ENCODE results near the gene RPL18A.
A peak's percentile ranks its signal among the peaks of the same experiment; 100 is the strongest.
"Not testable (repeated sequence)": the region's sequence is repeated elsewhere in the genome, so short reads cannot be mapped to it uniquely, and the experiment has no call there.

Gene RPL18A

DNA sequence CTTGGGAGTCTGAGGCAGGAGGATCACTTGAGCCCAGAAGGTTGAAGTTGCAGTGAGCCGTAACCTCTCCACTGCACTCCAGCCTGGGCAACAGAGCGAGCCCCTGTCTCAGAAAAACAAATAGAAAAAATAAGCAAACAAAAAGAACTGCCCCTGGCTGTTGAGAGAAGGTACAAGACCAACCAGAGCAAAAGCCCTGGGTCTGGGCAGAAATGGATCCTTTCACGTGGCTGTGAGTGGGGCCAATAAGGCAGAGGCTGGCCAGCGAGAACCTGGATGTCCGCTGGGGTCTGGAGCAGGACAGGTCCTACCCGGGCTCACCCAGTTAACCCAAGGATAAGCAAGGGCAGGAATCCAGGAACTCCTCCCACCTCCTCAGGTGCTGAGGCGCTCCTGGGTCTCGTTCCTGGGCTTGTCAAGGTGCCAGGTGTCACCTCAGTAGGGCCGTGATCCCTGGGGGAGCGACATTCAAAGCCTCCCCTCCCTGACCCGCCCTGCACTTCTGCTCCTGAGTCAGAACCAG, 7.3 kb downstream of the RPL18A start:
- DNase-seq, result no peak

DNA sequence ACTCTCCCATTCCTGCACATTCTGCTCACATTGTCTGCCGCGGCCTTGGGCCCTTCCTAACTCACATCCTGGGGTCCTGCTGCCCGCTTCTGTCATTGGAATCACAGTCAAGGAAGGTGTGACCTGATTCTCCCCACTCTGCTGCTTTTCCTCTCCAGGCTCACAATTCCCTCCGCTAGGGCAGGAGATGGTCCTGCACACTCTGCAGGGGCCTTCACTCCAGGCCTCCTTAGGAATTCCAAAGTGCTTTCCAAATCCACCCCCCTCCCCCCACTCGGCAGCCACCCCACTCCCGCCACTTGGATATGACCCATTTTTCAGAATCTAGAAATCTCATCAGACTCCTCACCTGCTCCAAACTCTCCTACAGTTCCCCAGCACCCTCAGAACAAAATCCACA, 9.0 kb downstream of the RPL18A start:
- no peak for DNase-seq

- DNase-seq, result peak in 1 of 2 experiments; percentile 56
These were observed 9.5 kb downstream of the RPL18A start for GRCh38 chr19:17869114-17869608.

DNA sequence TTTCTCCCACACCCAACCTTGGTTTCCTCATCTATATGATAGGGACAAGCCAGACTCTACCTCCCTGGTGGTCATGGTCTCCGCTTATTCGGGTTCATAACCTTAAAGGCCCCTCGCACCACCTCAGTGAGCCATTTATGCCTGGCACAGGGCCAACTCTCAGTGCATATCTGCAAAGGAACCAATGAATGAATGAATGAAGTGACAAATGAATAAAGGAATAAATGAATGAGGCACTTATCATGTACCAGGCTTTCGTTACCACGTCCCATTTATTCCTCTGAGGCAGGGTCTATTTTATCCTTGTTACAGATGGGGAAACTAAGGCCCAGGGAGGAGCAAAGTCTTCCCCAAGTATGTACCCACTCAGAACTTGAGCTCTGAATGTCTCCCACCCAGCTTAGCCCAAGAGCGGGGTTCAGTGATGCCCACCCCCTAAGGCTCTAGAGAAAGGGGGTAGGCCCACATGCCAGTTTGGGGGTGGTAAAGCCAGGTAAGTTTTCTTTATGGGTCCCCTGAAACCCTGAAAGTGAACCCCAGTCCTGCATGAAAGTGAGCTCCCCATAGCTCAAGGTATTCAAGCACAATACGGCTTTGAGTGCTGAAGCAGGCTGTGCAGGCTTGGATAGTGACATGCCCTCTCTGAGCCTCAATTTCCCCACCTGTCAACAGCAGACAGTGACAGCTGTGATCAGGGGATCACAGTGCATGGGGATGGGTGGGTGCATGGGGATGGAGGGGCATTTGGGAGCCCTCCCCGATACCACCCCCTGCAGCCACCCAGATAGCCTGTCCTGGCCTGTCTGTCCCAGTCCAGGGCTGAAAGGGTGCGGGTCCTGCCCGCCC, 11.5 kb downstream of the RPL18A start:
- DNase-seq, result no peak

DNA sequence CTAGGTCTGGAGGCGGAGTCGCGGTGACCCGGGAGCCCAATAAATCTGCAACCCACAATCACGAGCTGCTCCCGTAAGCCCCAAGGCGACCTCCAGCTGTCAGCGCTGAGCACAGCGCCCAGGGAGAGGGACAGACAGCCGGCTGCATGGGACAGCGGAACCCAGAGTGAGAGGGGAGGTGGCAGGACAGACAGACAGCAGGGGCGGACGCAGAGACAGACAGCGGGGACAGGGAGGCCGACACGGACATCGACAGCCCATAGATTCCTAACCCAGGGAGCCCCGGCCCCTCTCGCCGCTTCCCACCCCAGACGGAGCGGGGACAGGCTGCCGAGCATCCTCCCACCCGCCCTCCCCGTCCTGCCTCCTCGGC, 12.2 kb downstream of the RPL18A start, which contains the start of gene SLC5A5:
SLC5A5 (plus strand) TSS at position 68 of the 373 bp plus-strand sequence. CDS start 375 bp downstream, outside the sequence.
- no peak for DNase-seq

DNA sequence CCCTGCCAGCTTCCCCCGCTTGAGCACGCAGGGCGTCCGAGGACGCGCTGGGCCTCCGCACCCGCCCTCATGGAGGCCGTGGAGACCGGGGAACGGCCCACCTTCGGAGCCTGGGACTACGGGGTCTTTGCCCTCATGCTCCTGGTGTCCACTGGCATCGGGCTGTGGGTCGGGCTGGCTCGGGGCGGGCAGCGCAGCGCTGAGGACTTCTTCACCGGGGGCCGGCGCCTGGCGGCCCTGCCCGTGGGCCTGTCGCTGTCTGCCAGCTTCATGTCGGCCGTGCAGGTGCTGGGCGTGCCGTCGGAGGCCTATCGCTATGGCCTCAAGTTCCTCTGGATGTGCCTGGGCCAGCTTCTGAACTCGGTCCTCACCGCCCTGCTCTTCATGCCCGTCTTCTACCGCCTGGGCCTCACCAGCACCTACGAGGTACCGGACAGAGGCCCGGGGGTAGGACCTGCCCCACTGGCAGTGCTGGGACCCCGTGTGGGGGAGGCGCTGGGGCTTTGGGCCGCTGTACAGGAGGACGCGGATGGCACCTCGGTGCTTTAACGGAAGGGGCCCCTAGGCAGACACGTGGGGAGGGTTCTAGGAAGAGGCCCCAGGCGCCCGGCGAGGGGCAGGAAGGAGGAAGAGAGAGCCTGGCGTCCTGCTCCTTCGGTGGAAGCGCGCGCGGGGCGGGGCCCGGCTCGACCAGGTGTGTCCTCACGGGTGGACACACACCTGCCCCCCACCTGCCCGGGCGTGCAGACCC, 12.7 kb downstream of the RPL18A start:
- no peak for DNase-seq

- DNase-seq, result peak in 1 of 2 experiments; percentile 63
These were observed 14.4 kb downstream of the RPL18A start for GRCh38 chr19:17873786-17874757.

- no peak for DNase-seq
These were observed 15.0 kb downstream of the RPL18A start for GRCh38 chr19:17874758-17875135.

DNA sequence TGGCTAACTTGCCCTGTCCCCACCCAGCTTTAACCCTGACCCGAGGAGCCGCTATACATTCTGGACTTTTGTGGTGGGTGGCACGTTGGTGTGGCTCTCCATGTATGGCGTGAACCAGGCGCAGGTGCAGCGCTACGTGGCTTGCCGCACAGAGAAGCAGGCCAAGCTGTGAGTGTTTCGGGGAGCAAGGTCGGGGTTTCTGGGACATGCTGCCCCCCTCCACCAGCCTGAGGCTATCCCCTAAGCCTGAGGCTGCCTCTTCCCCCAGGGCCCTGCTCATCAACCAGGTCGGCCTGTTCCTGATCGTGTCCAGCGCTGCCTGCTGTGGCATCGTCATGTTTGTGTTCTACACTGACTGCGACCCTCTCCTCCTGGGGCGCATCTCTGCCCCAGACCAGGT, 18.0 kb downstream of the RPL18A start:
- DNase-seq, result no peak

DNA sequence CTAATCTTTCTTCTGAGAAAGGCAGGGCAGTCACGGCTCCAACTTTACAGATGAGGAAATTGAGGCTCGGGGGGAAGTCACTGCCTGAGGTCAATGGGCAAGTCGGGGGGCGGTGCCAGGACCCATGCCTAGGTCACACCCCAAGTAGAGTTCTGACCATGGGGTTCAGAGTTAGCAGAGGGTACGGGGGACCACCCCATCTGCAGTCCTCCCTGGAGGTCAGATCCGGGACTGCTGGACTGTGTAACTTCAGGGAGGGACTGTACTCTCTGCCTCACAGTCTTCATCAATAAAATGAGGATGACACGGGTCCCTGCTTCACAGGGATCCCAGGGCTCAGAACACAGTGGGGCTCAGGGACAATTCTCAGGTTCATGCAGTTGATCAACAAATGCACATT, 19.8 kb downstream of the RPL18A start:
- DNase-seq, result no peak

GRCh38 chr19:17881701-17882100, 22.0 kb downstream of the RPL18A start:
- no peak for DNase-seq

- DNase-seq, result no peak
These were observed 24.1 kb downstream of the RPL18A start for GRCh38 chr19:17883627-17884410.

GRCh38 chr19:17886515-17886914, 26.8 kb downstream of the RPL18A start:
- no peak for DNase-seq

- not testable (repeated sequence) for DNase-seq
These were observed 27.5 kb downstream of the RPL18A start for GRCh38 chr19:17887221-17887620.

DNA sequence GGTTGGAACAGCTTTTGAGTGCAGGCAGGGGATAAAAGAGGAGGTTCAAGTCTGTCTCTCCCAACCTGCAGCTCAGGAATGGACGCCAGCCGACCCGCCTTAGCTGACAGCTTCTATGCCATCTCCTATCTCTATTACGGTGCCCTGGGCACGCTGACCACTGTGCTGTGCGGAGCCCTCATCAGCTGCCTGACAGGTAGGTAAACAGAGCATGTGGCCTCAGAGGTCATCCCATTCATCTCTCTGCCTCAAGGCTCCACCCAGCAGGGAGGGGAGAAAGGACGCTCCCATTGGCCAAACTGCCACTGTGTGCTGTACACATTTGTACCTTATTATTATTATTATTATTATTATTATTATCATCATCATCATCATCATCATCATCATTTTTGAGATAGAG, 28.6 kb downstream of the RPL18A start:
- no peak for DNase-seq

GRCh38 chr19:17889609-17890214, 30.0 kb downstream of the RPL18A start:
- DNase-seq, result no peak

DNA sequence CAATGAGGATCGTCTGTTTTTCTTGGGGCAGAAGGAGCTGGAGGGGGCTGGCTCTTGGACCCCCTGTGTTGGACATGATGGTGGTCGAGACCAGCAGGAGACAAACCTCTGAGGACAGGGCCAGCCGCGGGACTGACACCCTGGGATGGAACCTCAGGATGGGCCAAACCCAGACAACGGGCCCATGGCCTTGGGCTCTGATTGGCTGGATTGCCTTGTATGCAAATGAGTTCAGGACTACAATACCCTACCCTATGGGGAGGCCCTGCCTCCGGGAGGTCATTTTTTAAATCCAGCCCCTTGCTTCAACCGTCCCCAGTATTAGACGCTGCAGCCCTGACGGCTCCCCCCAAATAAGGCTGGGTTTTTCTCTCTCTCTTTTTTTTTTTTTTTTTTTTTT, 34.1 kb downstream of the RPL18A start:
- no peak for DNase-seq

DNA sequence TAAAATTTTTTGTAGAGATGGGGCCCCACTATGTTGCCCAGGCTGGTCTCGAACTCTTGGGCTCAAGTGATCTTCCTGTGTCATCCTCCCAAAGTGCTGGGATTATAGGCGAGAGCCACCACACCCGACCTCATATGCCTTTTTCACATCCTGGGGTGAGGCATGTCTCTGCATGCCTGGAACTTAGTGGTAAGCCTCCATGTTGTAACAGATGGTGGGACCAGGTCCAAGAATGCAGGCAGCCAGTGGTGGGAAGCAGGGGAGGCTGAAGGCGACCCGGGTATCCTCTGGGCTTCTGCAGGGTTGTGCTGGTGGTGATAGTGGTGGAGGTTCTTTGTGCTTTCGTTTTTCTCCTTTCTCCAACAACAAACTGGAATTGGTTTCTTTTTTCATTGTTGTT, 43.0 kb downstream of the RPL18A start:
- no peak for DNase-seq

- DNase-seq, result no peak
These were observed 48.5 kb downstream of the RPL18A start for GRCh38 chr19:17908244-17908643.

GRCh38 chr19:17909003-17909732, 49.5 kb downstream of the RPL18A start:
- no peak for DNase-seq
